HG02763 (cell line): Measurements from ENCODE around the gene RER1.

Experiments
- ATAC-seq: cut with Tn5 transposase; IDR thresholded peaks from one replicate; pipeline ENCODE4 v1.9.1; 2021; ENCODE audit warnings: mild to moderate bottlenecking, moderate library complexity; ENCODE audit not compliant: unreplicated experiment

Gene RER1, protein sequence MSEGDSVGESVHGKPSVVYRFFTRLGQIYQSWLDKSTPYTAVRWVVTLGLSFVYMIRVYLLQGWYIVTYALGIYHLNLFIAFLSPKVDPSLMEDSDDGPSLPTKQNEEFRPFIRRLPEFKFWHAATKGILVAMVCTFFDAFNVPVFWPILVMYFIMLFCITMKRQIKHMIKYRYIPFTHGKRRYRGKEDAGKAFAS

DNA sequence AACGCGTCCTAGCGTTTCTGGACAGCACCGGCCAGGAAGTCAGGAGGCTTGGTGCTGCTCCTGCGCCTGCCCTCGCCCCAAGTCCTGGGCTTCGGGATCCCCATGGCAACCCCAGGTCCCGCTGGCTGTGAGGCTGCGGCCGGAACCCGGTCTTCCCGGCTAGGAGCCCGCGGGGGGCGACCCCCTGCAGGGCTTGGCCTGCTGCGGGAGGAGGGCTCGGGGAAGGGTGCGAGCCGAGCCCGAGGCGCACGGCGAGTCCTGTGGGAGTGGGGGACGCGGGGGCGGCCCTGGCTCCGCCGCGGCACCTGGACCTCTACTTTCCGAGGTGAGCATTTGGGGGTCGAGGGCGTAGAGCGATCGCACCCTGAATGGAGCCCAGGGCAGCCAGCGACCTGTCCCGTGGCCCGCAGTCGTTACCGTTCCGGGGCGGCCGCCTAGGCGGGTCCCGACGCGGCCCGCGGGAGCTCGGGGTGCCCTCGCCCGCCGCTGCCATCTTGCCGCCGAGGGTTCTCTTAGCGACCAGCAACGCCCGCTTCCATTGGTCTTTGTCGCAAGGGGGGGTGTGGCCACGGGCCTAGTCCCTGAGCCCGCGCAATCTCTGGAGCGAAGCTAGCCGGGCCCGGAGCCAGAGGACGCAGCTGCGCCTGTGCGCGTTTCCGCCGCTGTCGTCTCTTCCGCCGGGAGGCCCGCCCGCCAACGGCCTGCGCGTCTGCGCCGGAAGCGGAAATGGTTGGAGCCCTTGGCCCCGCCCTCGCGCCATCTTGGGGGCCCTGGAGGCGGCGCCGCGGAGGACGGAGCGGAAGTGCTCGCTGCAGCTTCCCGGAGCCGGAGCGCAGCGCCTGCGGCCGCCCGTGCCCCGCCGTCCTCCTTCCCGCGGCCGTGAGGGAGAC is at the start of gene RER1, which contains the start of gene MORN1:
Gene RER1 (plus strand): TSS at position 801 of the 890 bp plus-strand sequence. CDS start 3,950 bp downstream, outside the sequence.
Gene MORN1 (minus strand): TSS at position 514 of the 890 bp plus-strand sequence. CDS start 21 bp downstream, at position 493.
- peak; percentile 87 for ATAC-seq

DNA sequence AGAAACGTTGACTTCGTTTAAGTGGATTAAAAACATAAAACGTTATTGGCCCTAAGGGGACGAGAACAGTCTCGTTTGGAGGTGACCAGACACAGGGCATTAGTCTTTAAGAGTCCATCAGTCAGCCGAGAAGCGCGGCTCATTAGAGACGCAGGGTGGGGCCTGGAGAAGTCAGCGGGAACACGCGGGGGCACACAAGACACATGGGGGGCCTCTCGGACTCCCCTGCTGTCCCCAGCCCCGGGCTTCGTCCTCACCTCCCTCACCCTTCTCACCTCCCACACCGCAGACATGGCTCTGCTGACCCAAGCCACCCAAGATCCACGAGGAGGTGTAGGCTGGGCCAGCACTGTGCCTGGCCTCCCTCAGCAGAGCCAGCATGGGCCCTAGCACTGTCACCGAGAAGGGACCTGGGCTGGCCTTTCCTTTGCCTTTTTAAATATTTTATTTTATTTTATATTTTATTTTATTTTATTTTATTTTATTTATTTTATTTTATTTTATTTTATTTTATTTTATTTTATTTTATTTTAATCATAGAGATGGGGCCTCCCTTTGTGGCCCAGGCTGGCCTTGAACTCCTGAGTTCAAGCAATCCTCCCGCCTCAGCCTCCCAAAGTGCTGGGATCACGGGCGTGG is 49.1 kb upstream of the RER1 start:
- no peak for ATAC-seq

DNA sequence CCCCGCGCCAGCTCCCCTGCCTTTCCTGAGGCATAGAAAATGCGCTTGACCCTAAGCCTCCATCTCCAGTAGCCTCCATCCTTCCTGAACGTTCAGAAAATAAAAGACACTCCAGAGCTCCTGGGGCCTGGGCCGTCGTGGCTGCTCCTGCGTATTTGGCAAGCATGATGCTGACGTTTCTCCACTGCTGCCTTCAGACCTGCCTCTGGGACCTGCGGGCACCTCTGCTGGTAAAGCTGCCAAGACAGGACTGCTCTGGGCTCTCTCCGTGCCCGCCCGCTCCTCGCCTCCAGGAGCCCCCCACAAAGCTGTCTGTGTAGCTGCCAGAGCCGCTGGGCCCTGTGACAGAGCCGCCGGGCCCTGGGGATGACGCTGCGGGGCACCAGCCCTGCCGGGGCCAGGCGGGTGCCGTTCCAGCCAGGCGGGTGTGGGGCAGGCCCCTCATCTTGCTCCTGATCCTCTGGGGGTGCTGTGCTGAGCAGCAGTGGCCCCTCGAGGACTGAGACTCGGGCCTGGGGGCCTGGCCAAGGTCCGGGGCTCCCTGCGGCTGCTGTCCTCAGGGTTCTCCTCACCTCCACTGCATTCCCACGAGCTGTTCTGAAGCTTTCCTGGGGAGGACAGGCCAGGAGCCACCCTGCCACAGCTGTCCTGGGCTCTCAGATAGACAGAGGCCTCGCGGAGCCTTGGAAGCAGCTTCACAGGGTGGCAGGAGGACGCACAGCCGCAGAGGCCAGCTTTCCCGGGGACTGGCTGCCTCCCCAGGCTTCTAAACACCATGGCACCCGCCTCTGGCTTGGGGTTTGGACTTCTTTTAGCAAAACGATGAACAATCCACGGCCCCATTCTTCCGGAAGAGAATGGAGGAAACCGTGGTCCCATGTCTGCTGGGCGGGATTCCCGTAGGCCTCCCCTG is 48.4 kb upstream of the RER1 start:
- no peak for ATAC-seq

DNA sequence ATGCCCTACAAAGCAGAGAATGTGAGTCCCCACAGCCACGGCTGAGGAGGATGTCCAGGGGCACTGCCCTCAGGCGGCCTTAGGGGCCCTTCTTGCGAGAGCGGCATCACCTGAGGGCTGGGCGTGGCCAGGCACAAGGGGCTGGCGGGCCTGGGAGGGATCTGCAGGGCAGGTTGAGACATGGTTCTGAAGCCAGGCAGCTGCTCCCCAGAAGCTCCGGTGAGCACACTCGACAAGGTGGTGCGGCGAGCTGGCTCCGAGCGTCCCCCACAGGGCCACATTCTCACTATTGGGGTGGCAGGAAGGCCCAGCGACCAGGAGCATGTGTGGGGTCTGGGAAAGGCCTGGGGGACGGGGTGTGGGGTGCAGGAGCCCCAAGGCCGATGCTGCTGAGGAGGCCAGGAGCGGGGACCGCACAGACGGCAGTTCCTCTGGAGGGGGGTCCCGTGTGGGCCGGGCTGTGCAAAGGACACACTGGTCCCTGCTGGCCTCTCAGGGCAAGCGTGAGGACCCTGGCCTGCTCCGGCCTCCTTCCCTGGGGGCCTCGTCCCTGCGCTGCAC is 47.4 kb upstream of the RER1 start:
- ATAC-seq: no peak

DNA sequence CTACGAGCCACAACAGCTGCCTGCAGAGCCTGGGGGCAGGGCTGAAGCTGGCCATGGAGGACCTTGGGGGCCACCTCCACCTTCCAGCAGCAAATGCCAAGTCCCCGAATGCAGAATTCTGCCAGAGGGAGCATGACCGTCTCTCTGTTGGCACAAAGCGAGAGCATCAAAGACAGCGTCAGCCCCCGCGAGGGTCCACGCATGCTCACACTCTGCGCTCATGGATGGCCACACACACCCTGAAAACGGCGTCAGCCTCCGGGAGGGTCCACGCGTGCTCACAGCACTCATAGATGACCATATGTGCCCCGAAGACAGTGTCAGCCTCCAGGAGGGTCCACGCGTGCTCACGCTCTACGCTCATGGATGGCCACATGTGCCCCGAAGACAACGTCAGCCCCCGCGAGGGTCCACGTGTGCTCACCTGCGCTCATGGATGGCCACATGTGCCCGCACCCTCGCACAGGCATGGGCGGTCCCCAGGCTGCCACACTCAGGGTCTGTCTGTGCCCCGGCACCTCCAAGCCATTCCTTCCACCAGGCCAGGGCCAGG is 46.8 kb upstream of the RER1 start:
- ATAC-seq: no peak

DNA sequence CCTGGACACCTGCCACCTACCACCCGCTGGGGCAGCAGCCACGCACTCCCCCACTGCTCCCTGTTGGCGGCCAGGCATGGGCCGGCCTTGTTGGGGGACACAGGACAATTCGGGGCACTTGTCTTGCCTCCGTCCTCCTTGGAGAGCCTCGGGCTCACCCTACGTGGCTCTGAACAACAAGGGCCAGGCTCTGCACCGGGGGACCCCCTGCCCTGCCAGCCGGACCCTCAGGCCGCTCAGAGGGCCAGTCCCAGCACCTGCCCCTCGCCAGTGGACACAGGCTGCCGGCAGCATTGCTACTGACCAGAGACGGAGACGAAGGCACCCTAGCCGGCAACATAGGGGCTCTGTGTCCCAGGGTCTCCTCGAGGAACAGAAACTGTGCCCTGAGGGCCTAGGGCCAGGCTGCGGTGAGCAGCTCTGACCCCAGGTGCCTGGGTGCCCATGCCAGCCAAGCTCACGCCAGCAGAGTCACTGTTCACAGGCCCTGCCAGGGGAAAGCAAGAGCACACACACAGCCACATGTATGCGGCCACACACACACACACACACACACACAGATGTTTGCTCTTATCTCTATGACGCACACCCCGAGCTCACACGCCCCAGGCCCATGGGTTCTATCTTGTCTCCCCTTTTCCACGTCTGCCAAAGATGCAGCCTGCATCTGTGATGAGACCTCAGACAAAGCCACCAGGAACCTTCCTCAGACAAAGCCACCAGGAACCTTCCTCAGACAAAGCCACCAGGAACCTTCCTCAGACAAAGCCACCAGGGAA is 46.2 kb upstream of the RER1 start:
- ATAC-seq: no peak

DNA sequence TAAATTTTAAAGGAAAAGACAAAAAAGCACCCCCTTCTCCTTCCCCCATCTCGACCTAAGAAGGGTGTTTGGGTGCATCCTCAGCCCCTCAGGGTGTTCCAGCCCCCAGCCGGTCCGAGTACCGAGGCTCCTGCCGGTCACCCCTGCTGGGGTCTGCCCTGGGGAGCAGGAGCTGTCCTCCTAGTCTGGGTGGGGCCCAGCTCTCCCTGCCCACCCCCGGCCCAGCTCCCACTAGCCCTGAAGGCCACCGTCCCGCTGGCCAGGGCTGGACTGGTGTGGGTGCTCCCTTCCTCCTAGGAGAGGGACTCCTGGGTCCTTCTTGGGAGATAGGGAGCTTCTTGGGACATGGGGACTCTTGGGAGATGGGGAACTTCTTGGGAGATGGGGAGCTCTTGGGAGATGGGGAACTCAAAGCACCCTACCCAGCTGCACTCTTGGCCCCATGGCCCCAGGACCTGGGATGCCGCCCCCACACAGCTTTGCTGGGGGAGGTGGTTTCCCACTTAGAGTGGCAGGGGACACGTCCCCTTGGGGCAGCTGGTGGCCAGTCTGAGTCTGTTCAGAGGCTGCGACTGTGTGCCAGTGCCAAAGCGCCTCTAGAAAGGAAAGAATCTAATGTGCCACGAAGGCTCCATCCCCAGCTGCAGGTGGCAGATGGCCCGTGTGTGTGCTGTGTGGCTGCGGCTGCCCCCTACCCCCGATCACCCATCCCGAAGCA is 44.8 kb upstream of the RER1 start:
- ATAC-seq: no peak

DNA sequence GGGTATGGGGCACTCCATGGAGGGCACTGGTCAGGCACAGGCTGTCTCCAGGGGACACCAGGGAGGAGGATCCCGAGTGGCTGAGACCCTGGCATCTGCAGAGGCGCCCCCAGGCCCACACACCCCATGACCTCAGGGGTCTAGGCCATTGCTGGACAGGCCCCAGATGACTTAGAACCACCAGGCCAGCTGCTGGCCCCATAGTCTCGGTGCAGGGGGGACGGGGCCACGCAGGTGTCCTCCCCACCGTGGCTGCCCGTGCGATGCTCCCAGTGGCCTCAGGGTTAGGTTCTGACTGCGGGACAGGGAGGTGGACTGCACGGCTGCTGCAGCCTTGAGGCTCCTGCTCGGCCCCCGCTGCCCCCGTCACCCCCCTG is 44.2 kb upstream of the RER1 start:
- no peak for ATAC-seq

DNA sequence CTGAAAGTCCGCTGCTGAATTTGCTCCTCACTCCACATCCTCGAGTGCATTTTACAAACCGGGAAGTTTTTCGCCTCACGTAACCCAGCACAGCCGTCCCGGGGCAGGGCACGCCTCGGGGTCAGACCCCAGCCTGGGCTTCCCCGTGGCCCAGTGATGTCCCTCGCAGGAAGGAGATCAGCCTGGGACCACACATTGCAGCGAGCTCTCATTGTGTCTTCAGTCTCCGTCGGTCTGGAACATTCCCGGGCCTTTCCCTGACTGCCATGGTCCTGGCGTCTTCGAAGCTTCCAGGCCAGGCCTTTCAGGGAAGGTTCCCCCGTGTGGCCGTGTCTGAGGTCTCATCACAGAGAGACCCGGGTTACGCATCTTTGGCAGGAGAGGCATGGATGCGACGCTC is 43.7 kb upstream of the RER1 start:
- no peak for ATAC-seq

DNA sequence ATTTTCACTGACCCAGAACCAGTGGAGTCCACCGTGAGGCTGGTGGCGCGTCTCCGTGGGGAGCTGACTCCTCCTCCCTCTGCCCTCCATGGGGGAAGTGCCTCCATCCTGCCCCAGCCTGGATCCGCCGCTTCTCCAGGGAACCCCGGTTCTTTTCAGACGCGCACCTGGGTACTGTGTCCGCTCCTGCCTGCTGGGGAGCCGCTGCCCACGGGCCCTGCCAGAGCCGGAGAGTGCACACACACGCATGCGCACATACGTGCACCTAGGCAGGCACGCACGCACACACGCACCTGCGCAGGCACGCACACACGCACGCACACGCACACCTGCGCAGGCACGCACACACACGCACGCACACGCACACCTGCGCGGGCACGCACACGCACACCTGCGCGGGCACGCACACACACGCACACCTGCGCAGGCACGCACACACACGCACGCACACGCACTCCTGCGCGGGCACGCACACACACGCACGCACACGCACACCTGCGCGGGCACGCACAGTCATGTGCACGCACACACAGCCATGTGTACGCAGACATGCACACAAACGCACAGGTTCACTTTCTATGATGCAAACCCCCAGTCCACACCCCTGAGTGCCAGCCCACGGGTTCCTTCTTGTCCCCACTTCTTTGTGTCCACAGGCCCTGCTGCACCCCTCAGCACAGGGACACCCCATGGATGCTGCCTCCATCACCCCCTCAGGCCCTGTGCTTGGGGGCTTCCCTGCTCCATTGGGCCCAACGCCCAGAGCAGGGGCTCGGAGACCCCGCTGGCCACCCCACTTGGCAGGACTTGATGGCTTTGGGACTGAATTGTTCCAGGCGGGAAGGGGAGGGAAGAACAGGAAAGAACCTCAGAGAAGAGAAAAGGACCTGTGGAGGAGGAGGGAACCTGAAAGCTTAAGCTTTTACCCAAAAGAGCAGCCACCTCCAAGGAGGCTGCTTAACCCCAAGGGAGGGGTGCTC is 43.0 kb upstream of the RER1 start:
- no peak for ATAC-seq

DNA sequence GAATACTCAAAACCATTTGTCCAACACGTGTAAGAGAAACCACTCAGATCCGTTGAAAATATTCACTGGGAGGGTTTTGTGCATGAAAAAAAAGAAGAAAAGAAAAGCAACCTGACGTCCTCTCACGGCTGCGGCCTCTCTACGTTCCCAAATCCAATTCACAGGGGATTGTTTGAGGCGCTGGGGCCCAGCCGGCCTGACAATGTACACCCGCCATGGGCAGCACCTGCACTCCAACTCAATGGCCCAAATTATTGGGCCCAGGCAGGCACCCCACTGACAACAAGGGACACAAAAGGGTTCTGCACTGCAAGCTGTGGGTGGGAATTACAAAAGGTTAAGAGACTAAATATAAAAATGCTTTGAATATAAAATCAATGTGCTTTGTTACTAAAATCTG is 41.8 kb upstream of the RER1 start:
- no peak for ATAC-seq

DNA sequence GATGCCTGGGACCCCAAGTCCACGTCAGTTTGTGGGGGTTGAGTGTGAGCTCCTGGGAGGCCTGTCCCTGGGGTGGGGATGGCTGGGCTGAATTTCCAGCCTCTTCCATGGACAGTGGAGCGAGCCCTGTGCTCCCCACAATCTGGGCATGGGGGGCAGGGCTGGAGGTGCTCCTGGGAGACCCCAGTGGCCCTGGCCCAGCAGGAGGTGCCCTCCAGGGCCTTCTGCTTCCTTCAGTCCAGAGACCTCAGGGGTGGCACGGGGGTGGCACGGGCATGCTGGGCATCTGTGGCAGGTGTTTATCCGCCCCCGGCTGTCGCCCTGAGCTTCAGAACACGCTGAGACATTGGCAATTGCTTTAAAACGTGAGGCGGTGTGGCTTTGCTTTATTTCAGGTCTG is 41.1 kb upstream of the RER1 start:
- ATAC-seq: no peak

DNA sequence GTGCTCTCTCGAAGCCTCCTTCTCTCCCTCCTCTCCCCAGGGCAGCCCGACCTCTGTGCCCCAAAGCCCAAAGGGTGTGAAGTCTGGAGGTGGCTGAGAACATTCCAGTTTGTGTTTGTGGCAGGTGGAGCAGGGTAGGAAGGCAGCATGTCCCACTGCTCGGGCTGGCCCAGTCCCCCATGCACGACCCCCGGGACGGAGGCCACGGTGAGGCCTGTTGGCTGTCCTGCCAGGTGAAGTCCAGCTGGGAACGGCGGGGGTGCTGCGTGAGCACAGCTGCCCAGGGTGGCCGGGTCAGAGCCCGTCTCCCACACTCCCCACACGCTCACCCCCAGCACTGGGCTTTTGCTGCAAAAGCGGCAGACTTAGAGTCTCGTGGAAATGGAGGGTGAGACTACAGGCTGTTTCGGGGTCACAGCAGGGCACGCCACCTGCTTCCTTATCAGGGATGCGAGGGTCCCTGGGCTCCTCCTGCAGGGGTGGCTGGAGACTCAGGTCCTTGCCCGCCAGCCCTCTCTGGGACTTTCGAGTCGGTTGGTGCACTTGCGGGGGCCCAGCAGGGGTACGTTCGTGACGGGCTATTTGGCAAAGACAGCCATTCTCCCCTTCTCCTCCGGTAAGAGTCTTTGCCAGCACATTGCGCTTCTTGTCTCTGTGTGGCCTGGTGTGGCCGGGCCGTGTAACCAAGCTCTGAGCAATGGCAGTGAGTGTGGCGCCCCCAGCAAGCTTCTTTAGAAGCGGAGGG is 40.6 kb upstream of the RER1 start:
- no peak for ATAC-seq

DNA sequence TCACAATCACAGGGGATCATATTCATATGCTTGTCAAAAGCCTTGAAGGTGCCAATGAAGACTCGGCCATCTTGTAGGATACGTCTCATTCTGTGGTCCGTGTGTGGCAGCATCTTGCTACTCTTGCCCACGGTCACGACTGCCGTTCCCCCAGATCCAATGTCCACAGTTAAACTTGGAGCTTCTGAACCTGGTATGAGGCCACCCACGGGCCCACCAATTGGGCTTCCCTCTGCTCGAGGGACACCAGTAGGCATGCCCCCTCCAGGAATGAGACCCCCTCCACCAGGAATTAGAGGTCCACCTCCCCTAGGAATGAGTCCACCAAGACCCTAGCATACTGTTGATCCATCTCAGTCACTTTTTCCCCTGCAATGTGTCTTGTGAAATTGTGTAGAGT is 39.9 kb upstream of the RER1 start:
- no peak for ATAC-seq

DNA sequence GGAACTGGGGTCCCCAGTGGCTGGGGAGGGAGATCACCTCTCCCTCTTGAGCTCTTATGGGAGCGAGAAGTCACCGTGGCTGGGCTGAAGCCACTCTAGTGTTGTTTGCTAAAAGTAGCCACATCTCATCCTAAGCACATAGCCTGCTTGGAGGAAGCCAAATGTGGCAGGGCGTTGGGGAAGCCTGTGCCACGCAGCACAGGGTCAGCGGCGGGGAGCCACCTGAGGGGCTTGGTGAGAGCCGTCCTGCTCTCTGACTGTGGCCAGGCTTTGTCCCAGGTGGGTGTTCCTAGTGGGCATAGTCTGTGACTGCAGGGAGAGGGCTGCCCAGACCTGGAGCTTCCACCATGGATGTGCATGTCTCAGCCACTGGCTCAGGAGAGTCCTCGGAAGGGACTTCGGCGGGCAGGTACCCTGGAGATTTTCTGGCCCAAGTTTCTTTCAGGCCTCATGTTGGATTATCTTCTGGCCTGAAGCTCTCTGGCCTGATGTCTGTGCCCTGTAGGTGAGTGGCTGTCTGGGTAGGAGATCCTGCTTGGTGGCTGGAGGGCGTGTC is 39.2 kb upstream of the RER1 start:
- ATAC-seq: no peak

DNA sequence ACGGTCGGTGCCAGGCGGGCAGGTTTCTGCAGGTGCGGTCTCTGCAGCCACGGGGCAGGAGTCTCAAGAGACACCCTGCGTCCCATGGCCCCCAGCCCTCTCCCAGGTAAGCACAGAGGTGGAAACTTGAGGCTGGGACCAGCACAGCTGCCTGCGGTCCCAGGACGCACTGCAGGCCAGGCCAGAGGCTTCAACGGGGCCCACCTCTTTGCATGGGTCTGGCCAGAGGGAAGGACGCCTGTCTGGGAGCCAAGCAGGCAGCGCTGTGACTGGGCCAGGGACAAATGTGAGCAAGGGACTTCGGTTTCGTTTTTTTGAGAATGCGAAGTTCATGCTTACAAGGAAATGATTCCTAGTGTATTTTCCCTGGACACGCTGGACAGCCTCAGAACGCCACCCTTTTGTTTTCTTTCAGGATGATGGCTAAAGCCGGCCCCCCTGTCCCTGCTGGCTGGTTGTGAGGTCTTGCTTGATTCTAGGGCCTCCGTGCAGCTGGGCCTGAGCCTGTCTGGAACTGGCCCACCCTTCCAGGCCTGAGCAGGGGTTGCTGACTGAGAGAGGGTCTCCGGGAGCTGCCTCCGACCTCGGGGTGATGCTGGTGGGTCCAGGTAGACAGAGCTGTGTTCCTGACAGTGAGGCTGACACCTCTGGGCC is 38.6 kb upstream of the RER1 start:
- ATAC-seq: no peak
